ENCODE measurements around the gene GNG7.

Gene GNG7

DNA sequence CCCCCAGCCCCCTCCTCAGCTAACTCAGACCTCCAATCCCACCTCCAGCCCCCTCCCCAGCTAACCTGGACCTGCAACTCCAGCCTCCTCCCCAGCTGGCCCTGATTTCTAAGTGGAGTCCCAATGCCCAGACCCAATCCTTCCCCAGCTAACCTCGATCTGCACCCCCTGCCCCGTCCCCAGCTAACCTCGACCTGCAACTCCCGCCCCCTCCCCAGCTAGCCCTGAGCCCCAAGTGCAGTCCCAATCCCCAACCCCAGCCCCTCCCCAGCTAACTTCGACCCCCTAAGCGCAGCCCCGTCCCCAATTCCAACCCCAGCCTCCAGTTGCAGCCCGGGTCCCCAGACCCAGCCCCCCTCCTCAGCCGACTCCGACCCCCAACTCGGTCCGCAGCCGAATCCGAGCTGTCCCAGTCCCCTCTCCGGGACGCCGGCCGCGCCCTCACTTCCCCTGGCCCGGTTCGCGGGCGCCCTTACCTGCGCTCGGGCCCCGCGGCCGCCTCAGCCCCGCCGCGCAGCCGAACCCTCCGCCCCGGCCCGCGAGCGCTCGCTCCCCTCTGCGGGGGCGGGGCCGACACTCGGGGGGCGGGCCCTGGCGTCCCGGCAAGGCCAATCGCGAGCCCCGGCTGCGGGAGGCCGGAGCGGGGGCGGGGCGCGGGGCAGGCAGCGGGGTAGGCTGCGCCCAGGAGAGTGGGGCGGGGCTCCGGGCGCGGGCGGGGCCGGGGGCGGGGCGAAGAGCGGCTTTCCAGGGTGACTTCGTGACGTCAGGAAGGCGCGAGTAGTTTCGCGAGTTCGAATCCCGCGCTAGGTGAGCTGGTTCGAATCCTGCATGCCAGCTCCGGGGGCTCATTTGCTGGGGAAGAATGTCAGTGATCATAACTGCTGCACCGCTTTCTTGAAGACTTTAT, at the start of gene GNG7:
Gene GNG7, minus strand, starts transcription at position 525 of the 907 bp plus-strand sequence. CDS start 182,006 bp downstream, outside the sequence.
- DNase-seq (ENCODE audit: low read depth in 2 of 2) = peak; percentile 85 to 89

DNA sequence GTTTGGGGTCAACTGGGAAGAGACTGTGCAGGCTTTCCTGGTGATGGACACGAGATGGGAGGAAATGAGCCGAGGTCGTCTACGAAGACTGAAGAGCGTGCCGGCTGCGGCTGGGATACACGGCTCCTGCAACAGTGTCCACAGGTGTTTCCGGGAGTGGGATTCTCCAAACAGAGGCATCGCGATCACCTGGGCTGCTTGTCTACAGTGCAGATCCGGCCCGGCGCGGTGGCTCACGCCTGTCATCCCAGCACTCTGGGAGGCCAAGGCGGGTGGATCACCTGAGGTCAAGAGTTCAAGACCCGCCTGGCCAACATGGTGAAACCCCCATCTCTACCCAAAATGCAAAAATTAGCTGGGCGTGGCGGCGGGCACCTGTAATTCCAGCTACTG, 48.9 kb upstream of the GNG7 start:
- DNase-seq (ENCODE audit: low read depth in 2 of 2) = no peak

DNA sequence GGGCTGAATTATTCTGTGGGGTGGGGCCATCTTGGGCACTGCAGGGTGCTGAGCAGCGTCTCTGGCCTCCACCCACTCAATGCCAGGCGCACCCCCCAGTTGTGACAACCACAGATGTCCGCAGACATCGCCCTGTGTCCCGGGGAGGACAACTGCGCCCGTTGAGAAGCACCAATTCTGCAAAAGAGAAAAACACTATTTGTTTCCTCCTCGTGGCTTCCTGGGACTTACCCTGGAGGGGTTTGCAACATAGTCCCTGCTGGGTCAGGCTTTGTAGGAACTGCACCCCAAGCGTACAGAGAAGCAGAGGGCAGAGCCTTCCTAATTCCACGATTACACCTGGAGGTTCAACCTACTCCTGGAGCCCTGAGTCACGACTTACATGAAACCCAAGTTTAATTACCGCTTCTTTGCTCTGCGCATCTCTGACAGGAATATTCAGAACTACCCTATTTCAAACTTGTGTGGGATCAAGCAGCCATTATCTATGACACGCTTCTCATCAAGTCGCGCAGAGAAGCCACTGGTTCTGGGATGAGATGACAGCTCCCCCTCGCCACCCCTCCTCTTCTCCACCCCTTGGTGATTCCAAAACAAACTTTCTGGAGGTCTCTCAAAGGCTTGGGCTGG, 48.4 kb upstream of the GNG7 start:
- no peak for DNase-seq (ENCODE audit: low read depth in 2 of 2)

DNA sequence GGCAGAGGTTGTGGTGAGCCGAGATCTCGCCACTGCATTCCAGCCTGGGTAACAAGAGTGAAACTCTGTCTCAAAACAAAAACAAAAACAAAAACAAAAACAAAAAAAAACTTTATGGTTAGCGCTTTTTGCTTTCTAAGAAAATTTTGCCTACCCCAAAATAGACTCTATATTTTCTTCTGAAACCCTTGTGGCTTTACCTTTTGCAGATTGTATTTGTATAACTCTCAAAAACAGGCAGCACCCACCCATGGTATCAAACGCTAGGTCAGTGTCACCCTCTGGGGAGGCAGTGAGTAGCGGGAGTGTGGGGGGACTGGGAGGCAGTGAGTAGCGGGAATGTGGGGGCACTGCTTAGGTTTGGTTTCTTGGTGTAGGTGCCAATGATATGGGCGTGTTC, 44.9 kb upstream of the GNG7 start:
- no peak for DNase-seq (ENCODE audit: low read depth in 2 of 2)

DNA sequence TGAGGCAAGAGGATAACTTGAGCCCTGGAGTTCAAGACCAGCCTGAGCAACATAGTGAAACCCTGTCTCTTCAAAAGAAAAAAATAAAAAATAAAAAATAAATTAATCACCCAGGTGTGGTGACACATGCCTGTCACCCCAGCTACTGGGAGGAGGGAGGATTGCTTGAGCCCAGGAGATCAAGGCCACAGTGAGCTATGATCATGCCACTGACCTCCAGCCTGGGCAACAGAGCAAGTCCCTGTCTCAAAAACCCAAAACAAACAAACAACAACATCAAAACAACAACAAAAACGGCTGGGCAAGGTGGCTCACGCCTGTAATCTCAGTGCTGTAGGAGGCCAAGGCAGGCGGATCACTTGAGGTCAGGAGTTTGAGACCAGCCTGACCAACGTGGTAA, 41.6 kb upstream of the GNG7 start:
- DNase-seq (ENCODE audit: low read depth in 2 of 2) = no peak

DNA sequence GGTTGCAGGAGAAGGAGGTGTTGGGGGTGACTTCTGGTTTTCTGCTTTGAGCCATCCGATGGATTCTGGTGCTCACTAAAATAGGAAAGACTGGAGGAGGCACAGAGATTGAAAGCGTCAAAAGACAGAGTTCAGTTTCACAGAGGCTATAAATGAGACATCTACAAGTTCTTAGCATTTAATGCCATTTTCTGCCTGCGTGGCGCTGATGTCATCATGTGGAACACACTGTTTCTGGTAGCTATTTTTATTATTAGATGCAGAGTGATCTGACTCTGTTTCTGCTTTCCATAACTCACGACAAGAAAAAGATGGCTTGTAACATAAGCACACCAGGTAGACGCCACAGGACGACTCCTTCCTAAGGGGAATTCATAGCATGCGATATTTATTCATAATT, 40.6 kb upstream of the GNG7 start:
- DNase-seq (ENCODE audit: low read depth in 2 of 2) = no peak

DNA sequence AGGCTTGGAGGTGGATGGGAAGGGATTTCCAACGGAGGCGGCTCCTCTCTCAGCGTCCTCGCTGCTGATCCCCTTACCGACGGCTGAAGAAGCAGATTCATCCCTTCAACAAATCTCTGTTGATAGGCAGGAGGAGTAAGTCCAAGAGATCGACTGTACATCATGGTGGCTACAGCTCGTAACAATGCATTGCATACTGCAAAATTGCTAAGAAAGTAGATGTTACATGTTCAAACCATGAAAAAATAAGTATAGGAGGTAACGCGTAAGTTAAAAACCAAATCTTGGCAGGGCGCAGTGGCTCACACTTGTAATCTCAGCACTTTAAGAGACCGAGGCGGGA, 37.8 kb upstream of the GNG7 start:
- no peak for DNase-seq (ENCODE audit: low read depth in 2 of 2)

DNA sequence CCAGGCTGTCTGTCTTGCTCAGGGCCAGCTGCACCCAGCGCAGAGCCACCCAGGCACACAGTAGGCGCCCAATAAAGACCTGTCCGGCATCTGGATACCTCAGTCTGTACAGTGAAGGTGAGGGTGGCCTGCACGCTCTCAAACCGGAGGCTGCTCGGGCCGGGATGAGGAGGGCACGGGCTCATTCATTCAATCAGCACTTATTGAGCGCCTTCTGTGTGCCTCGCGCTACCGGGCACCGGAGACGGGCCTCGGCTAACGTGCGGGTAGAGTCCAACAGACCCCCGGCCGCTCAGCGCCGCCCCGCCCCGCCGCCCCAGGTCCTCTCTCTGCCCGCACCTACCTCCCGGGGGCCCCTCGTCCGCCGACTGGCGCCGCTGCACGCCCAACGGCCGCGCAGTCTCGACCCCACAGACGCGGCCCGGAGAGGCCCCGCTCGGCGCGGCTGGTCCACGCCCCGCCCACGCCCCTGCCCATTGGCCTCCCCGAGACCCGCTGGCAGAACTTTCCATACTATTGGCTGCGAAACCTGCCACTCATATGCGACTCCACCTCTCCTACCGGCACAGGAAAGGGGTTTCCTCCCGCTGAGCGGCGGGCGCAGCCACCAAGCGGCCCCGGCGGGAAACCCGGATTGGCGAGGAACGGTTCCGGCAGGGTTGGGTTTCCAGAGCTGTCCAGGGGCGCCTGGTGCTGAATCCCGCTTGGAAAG, 37.3 kb upstream of the GNG7 start, which contains the start of gene SLC39A3:
Gene SLC39A3, minus strand, starts transcription at position 416 of the 712 bp plus-strand sequence. CDS start 2,760 bp downstream, outside the sequence.
- peak; percentile 97 to 99 for DNase-seq (ENCODE audit: low read depth in 2 of 2)

DNA sequence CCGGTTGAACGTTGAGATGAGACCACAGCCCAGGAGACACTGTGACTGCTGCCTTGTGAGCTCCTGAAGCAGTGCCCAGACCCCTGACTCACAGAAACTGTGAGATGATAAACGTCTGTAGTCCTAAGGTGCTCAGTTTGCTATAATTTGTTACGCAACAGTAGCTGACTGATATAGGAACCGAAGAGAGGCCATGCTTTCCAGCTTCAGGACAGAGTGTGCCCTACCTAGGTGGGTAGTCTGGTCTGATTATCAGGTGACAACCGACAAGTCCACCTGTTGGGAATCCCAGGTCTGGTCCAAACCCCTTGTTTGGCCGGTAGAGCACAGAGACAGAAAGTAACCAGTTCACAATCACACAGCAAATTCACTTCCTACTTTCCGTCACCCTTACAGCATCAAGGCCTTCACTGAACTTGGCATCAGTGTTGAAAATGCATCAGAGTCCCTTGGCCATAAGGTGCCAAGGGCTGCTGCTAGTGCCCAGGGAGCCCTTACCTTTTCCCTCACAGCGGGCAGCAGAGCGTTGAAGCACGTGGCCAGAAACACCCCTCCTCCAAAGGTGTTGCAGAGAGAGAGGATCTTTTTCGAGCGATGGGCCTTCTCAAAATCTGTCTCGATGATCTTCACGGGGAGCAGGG, 34.2 kb upstream of the GNG7 start:
- no peak for DNase-seq (ENCODE audit: low read depth in 2 of 2)

DNA sequence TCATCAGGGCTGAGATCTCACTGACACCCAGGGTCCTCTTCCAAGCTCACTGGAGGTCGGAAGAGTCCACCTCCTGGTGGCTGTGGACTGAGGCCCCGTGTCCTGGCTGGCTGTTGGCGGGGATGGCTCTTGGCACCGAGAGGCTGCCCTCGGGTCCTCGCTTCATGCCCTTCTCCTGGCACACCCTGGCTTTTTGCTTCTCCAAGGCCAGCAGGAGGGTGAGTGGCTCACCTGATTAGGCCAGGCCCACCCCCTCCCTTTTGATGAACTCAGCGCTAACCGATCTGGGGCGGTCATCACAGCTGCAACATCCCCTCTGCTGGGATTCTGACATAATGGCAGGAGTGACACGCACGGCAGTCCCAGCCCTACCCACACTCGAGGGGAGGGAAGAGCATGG, 32.9 kb upstream of the GNG7 start:
- DNase-seq (ENCODE audit: low read depth in 2 of 2) = no peak

DNA sequence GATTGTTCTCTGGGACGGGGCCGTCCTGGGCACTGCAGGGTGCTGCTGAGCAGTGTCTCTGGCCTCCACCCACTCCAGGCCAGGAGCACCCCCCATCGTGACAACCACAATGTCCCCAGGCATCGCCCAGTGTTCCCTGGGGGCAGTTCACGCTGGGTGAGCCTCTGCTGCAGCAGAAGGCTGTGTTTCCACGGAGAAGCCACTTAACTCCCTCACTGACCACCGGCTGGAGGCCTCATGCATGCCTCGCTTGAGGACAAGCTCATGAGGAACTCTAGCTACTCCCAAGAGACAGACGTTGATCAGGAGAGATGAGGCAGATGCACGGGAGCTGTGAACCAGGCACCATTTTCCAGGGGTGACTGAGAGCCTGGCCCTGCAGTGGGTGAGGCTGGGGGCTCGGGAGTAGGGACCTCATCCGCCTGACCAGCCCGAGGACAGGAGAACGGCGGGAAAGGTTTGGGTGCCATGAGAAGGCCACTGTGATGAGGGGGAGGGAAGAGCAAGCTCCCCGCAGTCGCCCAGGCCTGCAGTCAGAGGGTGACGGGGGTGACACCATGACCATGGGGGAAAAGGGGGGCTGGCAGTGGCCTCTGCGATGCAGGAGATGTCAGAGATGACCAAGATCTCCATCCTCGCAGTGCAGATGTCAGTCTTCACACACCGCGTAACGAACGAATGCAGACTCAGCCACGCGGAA, 32.2 kb upstream of the GNG7 start:
- DNase-seq (ENCODE audit: low read depth in 2 of 2) = no peak

DNA sequence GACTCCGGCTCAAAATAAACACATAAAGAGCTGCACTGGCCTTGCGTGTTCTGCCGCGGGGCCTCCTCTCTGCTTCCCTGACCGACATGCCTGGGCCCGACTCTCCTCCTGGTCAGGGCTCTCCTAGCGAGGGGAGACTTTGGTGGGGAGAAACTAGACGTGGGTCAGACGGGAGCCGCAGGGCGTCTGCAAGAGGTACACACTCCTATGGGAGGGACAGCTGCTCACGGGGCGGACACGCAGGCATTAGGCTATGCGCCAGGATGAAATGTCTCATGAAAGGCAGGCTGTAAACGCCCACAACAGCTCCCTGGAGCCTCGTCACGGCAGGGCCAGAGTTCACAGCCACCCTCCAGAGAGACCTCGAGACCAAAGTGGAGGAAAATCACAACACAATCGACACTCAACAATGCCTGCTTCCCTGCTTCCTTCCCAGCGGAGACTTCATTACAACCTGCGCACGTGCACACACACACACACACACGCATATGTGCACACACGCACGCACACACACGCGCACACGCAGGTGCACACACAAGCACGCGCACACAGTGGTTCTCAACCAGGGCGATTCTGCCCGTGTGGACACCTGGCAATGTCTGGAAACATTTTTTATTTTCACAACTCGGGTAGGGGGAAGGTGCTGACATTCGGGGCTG, 31.6 kb upstream of the GNG7 start:
- no peak for DNase-seq (ENCODE audit: low read depth in 2 of 2)

DNA sequence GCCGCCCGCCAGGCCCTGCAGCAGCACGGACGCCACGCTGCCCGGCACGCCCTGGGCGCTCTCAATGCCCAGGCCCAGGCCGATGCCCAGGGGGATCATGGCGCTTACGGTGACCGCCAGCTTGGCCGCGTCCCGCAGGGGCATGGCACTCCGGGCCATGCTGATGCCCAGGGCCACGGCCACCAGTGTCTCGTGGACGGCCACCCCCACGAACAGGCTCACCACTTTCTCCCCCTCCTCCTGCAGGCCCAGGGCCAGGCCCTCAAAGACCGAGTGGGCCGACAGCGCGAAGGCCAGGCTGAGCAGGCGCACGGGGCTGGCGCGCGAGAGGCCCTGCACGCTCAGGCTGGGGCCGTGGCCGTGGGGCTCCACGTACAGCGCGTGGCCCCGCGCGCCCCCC, 30.4 kb upstream of the GNG7 start:
- no peak for DNase-seq (ENCODE audit: low read depth in 2 of 2)

DNA sequence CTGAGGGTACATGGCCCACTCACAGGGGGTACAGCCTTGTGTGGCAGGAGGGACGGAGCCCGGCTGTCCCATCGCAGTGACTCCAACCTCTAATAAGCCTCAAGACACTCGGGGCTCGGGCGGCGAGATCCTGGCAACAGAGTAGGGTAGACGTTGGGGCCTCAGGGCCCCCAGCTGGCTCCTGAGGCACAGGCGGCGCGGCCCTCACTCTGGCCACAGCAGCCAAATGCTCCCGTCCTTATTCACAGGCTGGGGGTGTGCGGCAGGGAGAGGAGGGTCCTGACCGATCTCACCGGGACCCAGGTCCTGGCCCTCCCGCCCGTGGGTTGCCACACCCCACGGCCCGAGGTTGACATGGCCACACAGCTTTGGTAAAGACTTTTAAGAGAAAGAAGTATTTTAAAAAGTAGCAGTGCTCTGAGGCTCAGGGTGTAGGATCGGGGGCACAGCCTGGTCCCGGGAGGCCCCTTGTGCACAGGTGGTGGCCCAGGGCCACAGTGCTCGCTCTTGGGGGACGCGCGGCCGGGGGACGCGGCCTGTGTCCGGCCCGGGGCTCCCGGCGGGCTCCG, 29.7 kb upstream of the GNG7 start:
- DNase-seq (ENCODE audit: low read depth in 2 of 2) = no peak

DNA sequence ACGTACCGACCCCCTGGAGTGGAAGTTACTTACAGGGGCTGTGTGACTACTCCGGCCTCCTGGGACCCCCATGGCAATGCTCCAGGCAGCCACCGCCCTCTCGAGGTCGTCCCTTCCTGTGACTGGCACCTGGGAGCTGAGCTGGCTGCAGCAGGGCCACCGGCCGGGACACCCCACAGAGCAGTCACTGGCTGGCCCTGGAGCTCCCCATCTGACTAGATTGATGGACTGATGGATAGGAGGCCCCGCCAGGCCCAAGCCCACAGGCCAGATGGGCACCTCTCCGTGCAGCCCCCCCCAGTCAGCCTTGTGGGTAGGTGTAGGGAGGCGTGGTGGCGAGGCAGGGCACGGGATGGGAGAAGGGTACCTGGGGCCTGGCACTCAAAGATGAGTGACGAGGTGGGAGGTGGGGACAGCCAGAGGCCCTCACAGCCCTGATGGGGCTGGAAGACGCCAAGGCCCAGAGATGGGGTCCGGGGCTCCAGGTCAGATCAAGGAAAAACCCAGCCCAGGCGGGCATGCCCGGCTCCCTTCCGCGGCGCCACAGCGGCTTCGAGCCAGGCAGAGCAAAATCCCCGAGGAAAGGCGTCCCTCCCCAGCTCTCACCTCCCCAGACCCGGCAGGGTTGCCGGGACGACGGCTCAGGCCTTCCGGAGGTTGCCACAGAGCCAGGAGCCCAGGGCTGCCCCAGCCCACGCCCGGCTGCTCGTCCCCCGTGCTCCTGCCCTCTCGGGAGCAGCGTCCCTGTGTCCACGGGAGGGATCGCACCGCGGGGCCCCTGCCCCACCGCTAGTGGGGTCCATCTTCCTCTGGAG, 28.9 kb upstream of the GNG7 start:
- no peak for DNase-seq (ENCODE audit: low read depth in 2 of 2)

DNA sequence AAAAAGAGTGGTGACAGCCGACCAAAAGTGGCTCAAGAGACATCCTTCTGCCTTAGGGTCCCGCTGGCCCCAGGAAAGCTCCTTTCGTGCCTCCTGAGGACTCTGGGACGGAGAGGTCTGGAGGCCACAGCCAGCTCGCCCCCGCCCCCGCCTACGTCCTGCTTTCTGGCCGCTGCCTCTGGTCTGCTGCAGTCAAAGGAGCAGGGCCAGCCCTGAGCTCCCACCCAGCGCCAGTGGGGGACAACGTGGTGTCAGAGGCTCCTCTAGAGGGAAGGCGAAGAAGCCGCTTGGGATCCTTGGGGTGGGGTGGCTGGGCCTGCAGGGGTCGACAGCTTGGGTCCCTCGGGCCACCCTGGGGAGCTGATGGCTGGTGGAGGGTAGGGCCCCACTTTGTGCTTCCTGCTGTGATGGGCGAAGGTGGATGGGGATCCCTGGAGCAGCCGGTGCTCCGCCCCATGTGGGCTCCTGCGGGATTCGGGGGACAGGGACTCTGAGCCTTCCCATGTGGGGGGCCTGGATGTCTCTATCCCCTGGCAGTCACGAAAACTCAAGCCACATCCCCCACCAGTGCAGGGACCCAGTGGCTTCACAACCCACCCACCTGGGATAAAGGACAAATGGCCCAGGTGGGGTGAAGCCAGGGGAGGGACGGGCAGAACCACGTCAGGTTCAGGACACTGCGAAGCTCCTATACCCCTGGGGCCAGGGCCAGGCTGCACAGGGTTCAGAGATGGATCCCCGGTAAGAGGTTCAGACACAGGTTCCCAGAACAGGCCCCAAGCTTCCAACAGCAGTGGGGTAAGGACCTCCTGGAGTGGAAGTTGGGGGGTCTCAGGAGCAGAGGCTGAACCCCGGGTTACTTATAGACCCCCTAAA, 27.7 kb upstream of the GNG7 start:
- no peak for DNase-seq (ENCODE audit: low read depth in 2 of 2)

DNA sequence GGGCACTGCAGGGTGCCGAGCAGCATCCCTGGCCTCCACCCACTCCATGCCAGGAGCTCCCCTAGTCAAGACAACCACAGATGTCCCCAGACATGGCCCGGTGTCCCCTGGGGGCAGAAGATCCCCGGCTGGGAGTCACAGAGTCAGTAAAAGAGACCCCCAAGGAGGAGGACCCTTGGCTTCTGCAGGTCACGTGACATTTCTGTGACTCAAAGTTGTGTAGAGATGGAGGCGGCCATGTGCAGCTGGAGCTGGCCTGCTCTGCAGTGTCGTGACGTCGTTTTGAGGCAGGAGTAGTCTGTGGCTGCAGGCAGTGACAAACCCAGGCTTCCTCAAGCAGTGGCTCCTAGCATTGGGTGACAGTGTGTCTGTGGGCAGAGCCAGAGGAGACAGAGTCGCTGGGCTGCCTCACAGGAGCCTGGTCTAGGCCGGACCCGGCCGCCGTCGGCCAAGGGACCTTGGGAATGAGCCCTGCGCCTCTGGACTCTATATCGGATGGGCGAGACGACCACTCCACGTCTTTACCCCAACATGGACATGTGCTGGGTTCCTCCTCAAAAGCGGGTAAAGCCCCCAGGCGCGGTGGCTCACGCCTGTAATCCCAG, 26.4 kb upstream of the GNG7 start:
- DNase-seq (ENCODE audit: low read depth in 2 of 2) = no peak

DNA sequence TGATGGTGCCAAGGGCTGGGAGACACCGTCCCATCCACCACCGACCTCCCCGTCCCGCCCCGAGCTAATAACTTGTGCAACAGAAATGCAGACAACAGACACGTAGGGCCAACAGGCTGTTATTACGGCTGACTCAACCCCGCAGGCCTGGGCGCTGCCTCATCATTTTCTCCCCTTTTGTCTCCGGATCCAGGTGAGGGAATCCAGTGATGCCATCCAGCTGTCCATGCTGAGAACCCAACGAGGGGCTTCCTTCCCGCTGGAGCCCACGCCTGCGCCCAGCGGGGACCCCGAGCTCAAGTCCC, 25.1 kb upstream of the GNG7 start:
- no peak for DNase-seq (ENCODE audit: low read depth in 2 of 2)

Measured in stimulated activated CD8-positive, alpha-beta memory T cell treated with anti-CD3 and anti-CD28 coated beads, Interleukin-15, amount 100 ng/mL, for 4 hours (primary cell).